Naive thymus-derived CD4-positive, alpha-beta T cell (primary cell): ENCODE measurements around the gene NAPA. TPM values are rescaled to one million over a fixed set of nuclear protein-coding genes. Genes with fewer than 3 reads are reported as not detected.
"Not testable (repeated sequence)": the region's sequence is repeated elsewhere in the genome, so short reads cannot be mapped to it uniquely, and the experiment has no call there.

ENCODE experiments used
- ATAC-seq: fragments of 150-1000 bp; cut with Tn5 transposase; 2 replicates; pipeline ENCODE4 v1.10.0; 2021; ENCODE audit warnings: mild to moderate bottlenecking, moderate library complexity
- CTCF ChIA-PET: fragments of 350-600 bp; sonication (Branson Sonifier 250); formaldehyde crosslinking; loops from one replicate; lab custom pipeline; 2021; ENCODE audit warnings: antibody characterized with exemption; lab: Charles Lee
- POLR2A ChIA-PET: fragments of 350-600 bp; sonication (Branson Sonifier 250); formaldehyde crosslinking; loops from one replicate; lab custom pipeline; 2021; ENCODE audit warnings: antibody characterized with exemption, inconsistent platforms; lab: Charles Lee
- DNase-seq, 9 donors: peaks; one replicate each; pipeline versions ENCODE4 v3.0.0 to v3.0.0-alpha.2; 2020 to 2022; ENCODE audit warnings: mixed read lengths in 1 of 9
- H3K27ac ChIP-seq: one replicate; pipeline ENCODE4 v1.7.0; 2013; ENCODE audit warnings: mild to moderate bottlenecking, low read depth, low read length, moderate library complexity
- H3K27me3 ChIP-seq, 2 donors: one replicate each; pipeline ENCODE4 v1.7.0; 2013; ENCODE audit warnings: low read length in 2 of 2, mild to moderate bottlenecking in 2 of 2, moderate library complexity in 2 of 2; ENCODE audit not compliant: control insufficient read depth in 2 of 2, insufficient read depth in 2 of 2
- H3K36me3 ChIP-seq, 3 experiments: 1 replicate in 2 of 3; 2 replicates in 1 of 3; pipeline ENCODE4 v1.7.0; 2013; ENCODE audit warnings: low read length in 3 of 3, mild to moderate bottlenecking in 3 of 3, moderate library complexity in 1 of 3; ENCODE audit not compliant: insufficient read depth in 3 of 3, control insufficient read depth in 2 of 3
- H3K4me1 ChIP-seq, 2 donors: one replicate each; pipeline ENCODE4 v1.7.0; 2013; ENCODE audit warnings: low read length in 2 of 2, mild to moderate bottlenecking in 2 of 2, moderate library complexity in 1 of 2; ENCODE audit not compliant: control insufficient read depth in 2 of 2, insufficient read depth in 2 of 2
- H3K4me3 ChIP-seq: 2 replicates; pipeline ENCODE4 v1.7.0; 2013; ENCODE audit warnings: mild to moderate bottlenecking, low read length
- H3K9me3 ChIP-seq, 3 experiments: 1 replicate in 2 of 3; 2 replicates in 1 of 3; pipeline ENCODE4 v1.7.0; 2013; ENCODE audit warnings: low read length in 3 of 3; ENCODE audit not compliant: control insufficient read depth in 2 of 3
- H3K27ac Mint-ChIP-seq, 9 donors: one replicate each; pipeline ENCODE4 v1.8.0; 2020 to 2022; ENCODE audit warnings: mixed read lengths in 9 of 9, mild to moderate bottlenecking in 8 of 9, moderate library complexity in 5 of 9, inconsistent platforms in 2 of 9
- H3K27me3 Mint-ChIP-seq, 5 donors: one replicate each; pipeline ENCODE4 v1.8.0; 2021 to 2022; ENCODE audit warnings: mixed read lengths in 5 of 5, mild to moderate bottlenecking in 1 of 5
- H3K36me3 Mint-ChIP-seq, 5 donors: one replicate each; pipeline ENCODE4 v1.8.0; 2020 to 2022; ENCODE audit warnings: mixed read lengths in 5 of 5, mild to moderate bottlenecking in 3 of 5, inconsistent platforms in 1 of 5
- H3K4me1 Mint-ChIP-seq, 7 donors: one replicate each; pipeline ENCODE4 v1.8.0; 2020 to 2022; ENCODE audit warnings: mixed read lengths in 7 of 7, mild to moderate bottlenecking in 3 of 7, inconsistent platforms in 1 of 7
- H3K4me3 Mint-ChIP-seq, 10 donors: one replicate each; pipeline ENCODE4 v1.8.0; 2020 to 2022; ENCODE audit warnings: mild to moderate bottlenecking in 10 of 10, mixed read lengths in 10 of 10, moderate library complexity in 6 of 10, inconsistent platforms in 2 of 10
- H3K9me3 Mint-ChIP-seq, 11 donors: one replicate each; pipeline ENCODE4 v1.8.0; 2020 to 2022; ENCODE audit warnings: mixed read lengths in 11 of 11, mild to moderate bottlenecking in 4 of 11, inconsistent platforms in 1 of 11, moderate library complexity in 1 of 11
- intact Hi-C, 2 donors: fragments of 100-400 bp; cut with micrococcal nuclease; formaldehyde crosslinking; loops; one replicate each; pipeline ENCODE4 v1.15.1; 2023
- polyA plus RNA-seq, 2 donors: library from polyadenylated mRNA; unstranded; fragments of 300-500 nt; fragmentation: Illumina TruSeq; gene quantifications; one replicate each; pipeline ENCODE4 v1.2.3, GENCODE V29; 2021
- total RNA-seq, 6 experiments: library from RNA in 5 of 6; stranded (reverse) in 5 of 6; gene quantifications; 1 replicate in 5 of 6; 2 replicates in 1 of 6; pipeline ENCODE4 v1.2.3 and lab custom pipeline; 2021 to 2026

Gene NAPA
- total and polyA plus RNA-seq, 7 experiments from 2014 or later: 86.2 to 136 (median 107) TPM

GRCh38 chr19:47489072-47489914 is 25.6 kb downstream of the NAPA start:
- no peaks in the 10 kb centered on the region for H3K9me3 Mint-ChIP-seq
- Histone ChIP-seq H3K4me3 (no peak overlapping the region), H3K4me1 (peaks cover 12 to 14% of the 10 kb centered on the region in 2 donors), H3K9me3 (no peaks in the 10 kb centered on the region), H3K27me3 (no peaks in the 10 kb centered on the region), H3K36me3 (peaks cover 0 to 60% (median 10%) of the 10 kb centered on the region in 3 experiments), H3K27ac (no peak overlapping the region)
- DNase-seq (no peak), ATAC-seq (no peak)
- peaks cover 0 to 13% (median 0%) of the 10 kb centered on the region in 5 donors for H3K36me3 Mint-ChIP-seq
- peak overlapping the region in 2 of 9 donors; percentile 53 to 62 for H3K27ac Mint-ChIP-seq
- H3K27me3 Mint-ChIP-seq: no peaks in the 10 kb centered on the region
- ChIA-PET CTCF (no interaction called here), POLR2A (interaction anchor here (0.6 kb wide), 1 partner anchor 91 kb away, joined by 3 read pairs; no protein-coding TSS in a partner anchor)
- H3K4me1 Mint-ChIP-seq: peaks cover 20 to 37% (median 22%) of the 10 kb centered on the region in 7 donors
- intact Hi-C loops: loop anchor here (10.0 kb wide), 2 partner anchors 774 to 1604 kb away; partner anchors contain the start of genes IRF2BP1 (in 1 of the 2) and PRKD2 (in 1 of the 2)
- no peak overlapping the region for H3K4me3 Mint-ChIP-seq

GRCh38 chr19:47487551-47488515 is 27.0 kb downstream of the NAPA start:
- H3K4me1 Mint-ChIP-seq: peaks cover 22 to 45% (median 27%) of the 10 kb centered on the region in 7 donors
- H3K27ac Mint-ChIP-seq: peak overlapping the region in 6 of 9 donors; percentile 43 to 84 (median 79)
- Histone ChIP-seq H3K4me1 (peaks cover 18% of the 10 kb centered on the region in 2 donors), H3K27ac (peak overlapping the region; percentile 11), H3K36me3 (peaks cover 0 to 55% (median 10%) of the 10 kb centered on the region in 3 experiments), H3K27me3 (no peaks in the 10 kb centered on the region), H3K9me3 (no peaks in the 10 kb centered on the region), H3K4me3 (no peak overlapping the region)
- H3K36me3 Mint-ChIP-seq: peaks cover 0 to 12% (median 0%) of the 10 kb centered on the region in 5 donors
- H3K27me3 Mint-ChIP-seq: peaks cover 0 to 4% (median 0%) of the 10 kb centered on the region in 5 donors
- POLR2A ChIA-PET: interaction anchor here (0.7 kb wide), 2 partner anchors 58 to 197 kb away, joined by 3 read pairs; no protein-coding TSS in a partner anchor
- intact Hi-C loops: loop anchor here (10.0 kb wide), 2 partner anchors 773 to 1603 kb away; partner anchors contain the start of genes IRF2BP1 (in 1 of the 2) and PRKD2 (in 1 of the 2)
- no peak for DNase-seq
- ATAC-seq: no peak
- H3K4me3 Mint-ChIP-seq: no peak overlapping the region
- CTCF ChIA-PET: interaction anchor here (1.1 kb wide), 1 partner anchor 51 kb away, joined by 3 read pairs; no protein-coding TSS in a partner anchor
- no peaks in the 10 kb centered on the region for H3K9me3 Mint-ChIP-seq

GRCh38 chr19:47486900-47487299 is 28.0 kb downstream of the NAPA start:
- Mint-ChIP-seq H3K27me3 (peaks cover 0 to 4% (median 0%) of the 10 kb centered on the region in 5 donors), H3K9me3 (no peaks in the 10 kb centered on the region), H3K4me3 (peak overlapping the region in 3 of 10 donors; percentile 16 to 49 (median 30)), H3K4me1 (peaks cover 21 to 45% (median 27%) of the 10 kb centered on the region in 7 donors), H3K36me3 (peaks cover 0 to 12% (median 0%) of the 10 kb centered on the region in 5 donors), H3K27ac (peak overlapping the region in 6 of 9 donors; percentile 51 to 84 (median 76))
- POLR2A ChIA-PET: interaction anchor here (0.7 kb wide), 1 partner anchor 196 kb away, joined by 3 read pairs; no protein-coding TSS in a partner anchor
- Histone ChIP-seq H3K9me3 (no peaks in the 10 kb centered on the region), H3K4me3 (no peak overlapping the region), H3K36me3 (peaks cover 0 to 46% (median 10%) of the 10 kb centered on the region in 3 experiments), H3K4me1 (peaks cover 18% of the 10 kb centered on the region in 2 donors), H3K27ac (peak overlapping the region; percentile 11), H3K27me3 (no peaks in the 10 kb centered on the region)
- intact Hi-C loops: loop anchor here (10.0 kb wide), 2 partner anchors 772 to 1602 kb away; partner anchors contain the start of genes IRF2BP1 (in 1 of the 2) and PRKD2 (in 1 of the 2)
- CTCF ChIA-PET: interaction anchor here (1.1 kb wide), 1 partner anchor 50 kb away, joined by 3 read pairs; no protein-coding TSS in a partner anchor
- DNase-seq (no peak), ATAC-seq (no peak)

DNA sequence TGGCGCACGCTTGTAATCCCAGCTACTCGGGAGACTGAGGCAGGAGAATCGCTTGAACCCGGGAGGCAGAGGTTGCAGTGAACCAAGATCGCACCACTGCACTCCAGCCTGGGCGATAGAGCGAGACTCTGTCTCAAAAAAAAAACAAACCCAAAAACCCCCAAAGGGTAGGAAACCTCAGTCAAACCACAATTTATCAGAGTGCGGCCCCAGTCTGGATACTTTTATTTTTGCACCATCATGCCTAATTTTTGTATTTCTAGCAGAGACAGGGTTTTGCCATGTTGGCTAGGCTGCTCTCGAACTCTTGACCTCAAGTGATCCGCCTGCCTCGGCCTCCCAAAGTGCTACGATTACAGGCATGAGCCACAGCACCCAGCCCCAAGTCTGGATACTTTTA is 28.6 kb downstream of the NAPA start:
- not testable (repeated sequence) for H3K9me3 ChIP-seq, H3K27me3 ChIP-seq, ATAC-seq, H3K9me3 Mint-ChIP-seq, H3K4me3 ChIP-seq, H3K27ac ChIP-seq, H3K27me3 Mint-ChIP-seq, DNase-seq
- intact Hi-C loops: loop anchor here (10.0 kb wide), 2 partner anchors 771 to 1601 kb away; partner anchors contain the start of genes IRF2BP1 (in 1 of the 2) and PRKD2 (in 1 of the 2)
- peak overlapping the region in 4 of 9 donors; percentile 13 to 84 (median 76) for H3K27ac Mint-ChIP-seq
- H3K4me3 Mint-ChIP-seq: peak overlapping the region in 1 of 10 donors; percentile 16
- peaks cover 0 to 12% (median 0%) of the 10 kb centered on the region in 5 donors for H3K36me3 Mint-ChIP-seq
- ChIA-PET CTCF (interaction anchor here (1.1 kb wide), 1 partner anchor 49 kb away, joined by 3 read pairs; no protein-coding TSS in a partner anchor), POLR2A (interaction anchor here (1.0 to 3.0 kb wide), 2 partner anchors 9 to 58 kb away, joined by 3 to 9 read pairs; no protein-coding TSS in a partner anchor)
- peaks cover 0 to 39% (median 10%) of the 10 kb centered on the region in 3 experiments for H3K36me3 ChIP-seq
- H3K4me1 Mint-ChIP-seq: peaks cover 21 to 45% (median 27%) of the 10 kb centered on the region in 7 donors
- H3K4me1 ChIP-seq: peaks cover 18% of the 10 kb centered on the region in 2 donors

GRCh38 chr19:47485210-47485609 is 29.7 kb downstream of the NAPA start:
- Mint-ChIP-seq H3K36me3 (peaks cover 0 to 10% (median 0%) of the 10 kb centered on the region in 5 donors), H3K4me3 (peak overlapping the region; percentile 83 to 99 (median 96)), H3K4me1 (peaks cover 22 to 43% (median 30%) of the 10 kb centered on the region in 7 donors), H3K9me3 (no peaks in the 10 kb centered on the region), H3K27ac (peak overlapping the region; percentile 76 to 99 (median 97)), H3K27me3 (peaks cover 0 to 4% (median 0%) of the 10 kb centered on the region in 5 donors)
- intact Hi-C loops: loop anchor here (2.0 to 10.0 kb wide), 3 partner anchors 38 to 1600 kb away; partner anchors contain the start of genes IRF2BP1 (in 1 of the 2) and PRKD2 (in 1 of the 2)
- CTCF ChIA-PET: interaction anchor here (1.1 kb wide), 1 partner anchor 27 kb away, joined by 3 read pairs; no protein-coding TSS in a partner anchor
- Histone ChIP-seq H3K9me3 (no peaks in the 10 kb centered on the region), H3K27ac (peak overlapping the region; percentile 96), H3K4me3 (peak overlapping the region; percentile 74), H3K27me3 (no peaks in the 10 kb centered on the region), H3K36me3 (peaks cover 0 to 30% (median 10%) of the 10 kb centered on the region in 3 experiments), H3K4me1 (peaks cover 18% of the 10 kb centered on the region in 2 donors)
- POLR2A ChIA-PET: interaction anchor here (0.9 to 3.0 kb wide), 7 partner anchors 10 to 123 kb away, joined by 3 to 21 read pairs (median 7); partner anchors contain the start of gene NAPA
- ATAC-seq: no peak
- DNase-seq: peak in 1 of 9 donors; percentile 22
